A549 (cell line): ENCODE measurements around the gene KIF3A. TPM values are rescaled to one million over a fixed set of nuclear protein-coding genes. Genes with fewer than 3 reads are reported as not detected.

Source experiments
- ATAC-seq, 2 experiments: fragments of 200-7000 bp in 1 of 2; fragments of >200 bp in 1 of 2; cut with Nextera tagmentation in 1 of 2; cut with Tn5 transposase in 1 of 2; 3 replicates each; pipeline versions ENCODE4 v1.8.0 to v1.9.1; 2018 to 2020; ENCODE audit warnings: mild to moderate bottlenecking in 1 of 2, moderate library complexity in 1 of 2
- CTCF ChIA-PET: fragments of 300-600 bp; sonication (Branson Sonifier 250); formaldehyde crosslinking; extraction: SDS; loops from one replicate; lab custom pipeline; 2021; ENCODE audit warnings: antibody characterized with exemption, inconsistent platforms; lab: Yijun Ruan, JAX
- POLR2A ChIA-PET: fragments of 350-600 bp; formaldehyde crosslinking; extraction: SDS; loops from one replicate; lab custom pipeline; 2021; ENCODE audit warnings: antibody characterized with exemption, inconsistent platforms; lab: Yijun Ruan, JAX
- DNase-seq, 2 experiments: peaks; one replicate each; pipeline versions ENCODE4 v3.0.0 to v3.0.0-alpha.2; 2011 to 2016; ENCODE audit warnings: low read depth in 1 of 2, low spot score in 1 of 2
- FAIRE-seq: peaks from 2 replicates; lab custom pipeline; 2011; peaks lifted over from hg19 to GRCh38; lab: Jason Lieb, UNC
- H3K27ac ChIP-seq, 2 experiments: fragments of >200 bp; sonication (Bioruptor Twin); formaldehyde crosslinking; 3 replicates each; pipeline ENCODE4 v1.5.1; 2016 to 2017
- H3K4me1 ChIP-seq: fragments of >200 bp; sonication (Bioruptor Twin); formaldehyde crosslinking; 3 replicates; pipeline ENCODE4 v1.6.1; 2016
- H3K4me2 ChIP-seq: fragments of >200 bp; sonication (Bioruptor Twin); formaldehyde crosslinking; 3 replicates; pipeline ENCODE4 v1.6.1; 2016
- H3K4me3 ChIP-seq: fragments of >200 bp; sonication (Bioruptor Twin); formaldehyde crosslinking; 3 replicates; pipeline ENCODE4 v1.5.1; 2016
- H3K9me3 ChIP-seq: fragments of >200 bp; sonication (Bioruptor Twin); formaldehyde crosslinking; 3 replicates; pipeline ENCODE4 v1.6.1; 2016
- BHLHE40 ChIP-seq: IDR thresholded peaks from 2 replicates; pipeline ENCODE4 v1.6.1; 2012; ENCODE audit warnings: low read depth, low read length, inconsistent platforms
- CEBPB ChIP-seq, 2 experiments: fragments of >200 bp in 1 of 2; sonication (Bioruptor Twin) in 1 of 2; formaldehyde crosslinking in 1 of 2; IDR thresholded peaks; 2 replicates each; pipeline ENCODE4 v1.6.1; 2012 to 2016
- CHD4 ChIP-seq: fragments of 200-600 bp; sonication (generic); IDR thresholded peaks from 2 replicates; pipeline ENCODE4 v1.6.1; 2016; ENCODE audit warnings: antibody characterized with exemption, mild to moderate bottlenecking, borderline replicate concordance
- EHF ChIP-seq: fragments of 250-450 bp; sonication (Bioruptor Pico); IDR thresholded peaks from 2 replicates; pipeline ENCODE4 v1.5.0; 2020; ENCODE audit warnings: mild to moderate bottlenecking
- EP300 ChIP-seq, 2 experiments: fragments of >200 bp; sonication (Bioruptor Twin); formaldehyde crosslinking; IDR thresholded peaks; 2 replicates in 1 of 2; 3 replicates in 1 of 2; pipeline ENCODE4 v1.6.1; 2016 to 2017
- ESRRA ChIP-seq: fragments of 150-350 bp; IDR thresholded peaks from 2 replicates; pipeline ENCODE4 v1.6.1; 2014; ENCODE audit warnings: mild to moderate bottlenecking, low read length, borderline replicate concordance
- FOSB ChIP-seq: fragments of 250-450 bp; sonication (Bioruptor Pico); IDR thresholded peaks from 2 replicates; pipeline ENCODE4 v1.5.0; 2020; ENCODE audit warnings: mild to moderate bottlenecking, moderate library complexity
- FOXS1 ChIP-seq: fragments of 250-450 bp; sonication (Bioruptor Pico); IDR thresholded peaks from 2 replicates; pipeline ENCODE4 v1.5.0; 2020; ENCODE audit warnings: mild to moderate bottlenecking, moderate library complexity
- GATA3 ChIP-seq: IDR thresholded peaks from 2 replicates; pipeline ENCODE4 v1.6.1; 2012; ENCODE audit warnings: borderline replicate concordance
- HES2 ChIP-seq: fragments of >200 bp; sonication (Bioruptor Twin); formaldehyde crosslinking; IDR thresholded peaks from 2 replicates; pipeline ENCODE4 v1.6.1; 2016
- HOXA7 ChIP-seq: fragments of 250-450 bp; sonication (Bioruptor Pico); IDR thresholded peaks from 2 replicates; pipeline ENCODE4 v1.5.0; 2020; ENCODE audit warnings: mild to moderate bottlenecking, moderate library complexity
- JUN ChIP-seq, 2 experiments: fragments of >200 bp; sonication (Bioruptor Twin); formaldehyde crosslinking; IDR thresholded peaks; 2 replicates in 1 of 2; 3 replicates in 1 of 2; pipeline ENCODE4 v1.6.1; 2016 to 2017
- JUNB ChIP-seq: fragments of >200 bp; sonication (Bioruptor Twin); formaldehyde crosslinking; IDR thresholded peaks from 2 replicates; pipeline ENCODE4 v1.6.1; 2016
- KDM5A ChIP-seq: fragments of 200-600 bp; sonication (generic); IDR thresholded peaks from 2 replicates; pipeline ENCODE4 v1.6.1; 2016; ENCODE audit warnings: antibody characterized with exemption, mild to moderate bottlenecking
- MAFK ChIP-seq: fragments of 450-650 bp; IDR thresholded peaks from 2 replicates; pipeline ENCODE4 v1.6.1; 2014; ENCODE audit not compliant: partially characterized antibody
- MAX ChIP-seq: IDR thresholded peaks from 2 replicates; pipeline ENCODE4 v1.6.1; 2012
- MAZ ChIP-seq: fragments of 150-350 bp; IDR thresholded peaks from 2 replicates; pipeline ENCODE4 v1.6.1; 2014; ENCODE audit warnings: antibody characterized with exemption, low read depth, low read length, borderline replicate concordance
- NPAS2 ChIP-seq: fragments of 250-450 bp; sonication (Bioruptor Pico); IDR thresholded peaks from 2 replicates; pipeline ENCODE4 v1.8.0; 2022; ENCODE audit warnings: mild to moderate bottlenecking, moderate library complexity, borderline replicate concordance
- NR3C1 ChIP-seq: fragments of >200 bp; sonication (Bioruptor Twin); formaldehyde crosslinking; IDR thresholded peaks from 3 replicates; pipeline ENCODE4 v1.6.1; 2017
- POLR2A ChIP-seq: IDR thresholded peaks from 2 replicates; pipeline ENCODE4 v1.6.1; 2012; ENCODE audit warnings: mild to moderate bottlenecking, low read length
- POLR2AphosphoS2 ChIP-seq: conservative IDR thresholded peaks from 2 replicates; pipeline ENCODE4 v1.6.1; 2012; ENCODE audit warnings: low read length, improper control_type of control experiment, inconsistent platforms
- RCOR1 ChIP-seq: fragments of 150-350 bp; IDR thresholded peaks from 2 replicates; pipeline ENCODE4 v1.6.1; 2014; ENCODE audit warnings: antibody characterized with exemption, low read length, low read depth
- RFX5 ChIP-seq: fragments of 450-650 bp; IDR thresholded peaks from 2 replicates; pipeline ENCODE4 v1.7.1; 2014; ENCODE audit warnings: antibody characterized with exemption, mild to moderate bottlenecking, moderate library complexity
- USF2 ChIP-seq: fragments of 450-650 bp; IDR thresholded peaks from 2 replicates; pipeline ENCODE4 v1.6.1; 2014; ENCODE audit warnings: antibody characterized with exemption
- ZC3H11A ChIP-seq: fragments of 450-650 bp; IDR thresholded peaks from 2 replicates; pipeline ENCODE4 v1.6.1; 2014; ENCODE audit warnings: antibody characterized with exemption, mild to moderate bottlenecking
- ZFP36 ChIP-seq: fragments of 450-650 bp; IDR thresholded peaks from 2 replicates; pipeline ENCODE4 v1.6.1; 2014; ENCODE audit warnings: borderline replicate concordance; ENCODE audit not compliant: partially characterized antibody
- ZSCAN20 ChIP-seq: fragments of 250-450 bp; sonication (Bioruptor Pico); IDR thresholded peaks from 2 replicates; pipeline ENCODE4 v1.8.0; 2022; ENCODE audit warnings: mild to moderate bottlenecking, moderate library complexity
- WGBS: methylation state at CpG from one replicate; pipeline ENCODE4 v1.1.6; 2017; ENCODE audit errors: missing lambda C conversion rate; 5-methylcytosine and 5-hydroxymethylcytosine counted together
- polyA plus RNA-seq, 4 experiments: library from polyadenylated mRNA; depleted of rRNA in 3 of 4; stranded (reverse); fragments of >200 nt; fragmentation: RNase III in 1 of 4; extraction: RNeasy Plus Mini Kit Qiagen cat#74134 plus additional on column Dnase treatment in 1 of 4; gene quantifications; 2 replicates in 3 of 4; 3 replicates in 1 of 4; pipeline ENCODE4 v1.2.3, GENCODE V29; 2011 to 2017

The KIF3A gene
- polyA plus RNA-seq, 2 of the 4 experiments (the other 2 are of a cell fraction) = 12.8 to 20.5 TPM

GRCh38 chr5:132671000-132671399, 66.3 kb downstream of the KIF3A start:
- peaks cover 15% of the 10 kb centered on the region for H3K4me1 ChIP-seq
- H3K4me2 ChIP-seq = no peak overlapping the region
- no peak overlapping the region for H3K4me3 ChIP-seq
- FAIRE-seq (no peak), DNase-seq (no peak)
- H3K27ac ChIP-seq = no peak overlapping the region
- POLR2A ChIA-PET = no interaction called here
- CTCF ChIA-PET = interaction anchor here (2.3 kb wide), 1 partner anchor 13 kb away, joined by 8 read pairs; the partner anchor contains the start of gene IL13
- TF ChIP-seq ZFP36 = no peak
- TF ChIP-seq NPAS2 (CRISPR knock-in tag) = no peak
- no peak for TF ChIP-seq NR3C1
- TF ChIP-seq USF2 = no peak
- TF ChIP-seq HES2 = no peak
- TF ChIP-seq POLR2AphosphoS2 = no peak
- no peak for TF ChIP-seq EHF (CRISPR knock-in tag)
- TF ChIP-seq KDM5A = no peak
- TF ChIP-seq MAX = no peak
- no peak for TF ChIP-seq HOXA7 (CRISPR knock-in tag)
- TF ChIP-seq EP300 (IDR thresholded peaks at IDR 0.05) = no peak
- no peak for TF ChIP-seq ZC3H11A
- TF ChIP-seq CHD4 = no peak
- TF ChIP-seq MAZ = no peak
- TF ChIP-seq CEBPB (IDR thresholded peaks at IDR 0.05) = no peak
- no peak for TF ChIP-seq RFX5
- TF ChIP-seq JUN (IDR thresholded peaks at IDR 0.05) = no peak
- no peak for TF ChIP-seq ESRRA
- TF ChIP-seq ZSCAN20 (CRISPR knock-in tag) = no peak
- TF ChIP-seq, all 56 proteins: peak for 0
- 90% methylated on average over 3 of the region's 3 CpGs for WGBS
- ATAC-seq = no peak
- H3K9me3 ChIP-seq = no peaks in the 10 kb centered on the region

GRCh38 chr5:132669966-132670882, 67.1 kb downstream of the KIF3A start:
- Histone ChIP-seq H3K9me3 (no peaks in the 10 kb centered on the region), H3K4me3 (no peak overlapping the region), H3K4me1 (peaks cover 13% of the 10 kb centered on the region), H3K27ac (no peak overlapping the region), H3K4me2 (no peak overlapping the region)
- WGBS = 77% methylated on average over 14 of the region's 16 CpGs
- no peak for ATAC-seq
- ChIA-PET CTCF (interaction anchor here (0.6 to 2.3 kb wide), 3 partner anchors 12 to 204 kb away, joined by 3 to 8 read pairs (median 3); partner anchors contain the start of gene IL13), POLR2A (no interaction called here)
- no peak for DNase-seq
- FAIRE-seq = no peak
- TF ChIP-seq ZC3H11A (no peak), RCOR1 (no peak), MAFK (no peak), BHLHE40 (no peak), POLR2A (no peak), JUNB (no peak), FOXS1 (no peak), GATA3 (no peak), FOSB (CRISPR knock-in tag) (no peak), EHF (CRISPR knock-in tag) (no peak), RFX5 (no peak)
- TF ChIP-seq, all 56 proteins: peak for 0
